GM18909 (cell line): ENCODE results near the gene BMPER.

Source experiments
- ATAC-seq: cut with Tn5 transposase; IDR thresholded peaks from one replicate; pipeline ENCODE4 v1.9.1; 2021; ENCODE audit warnings: mild to moderate bottlenecking; ENCODE audit not compliant: unreplicated experiment, poor library complexity

The BMPER gene

DNA sequence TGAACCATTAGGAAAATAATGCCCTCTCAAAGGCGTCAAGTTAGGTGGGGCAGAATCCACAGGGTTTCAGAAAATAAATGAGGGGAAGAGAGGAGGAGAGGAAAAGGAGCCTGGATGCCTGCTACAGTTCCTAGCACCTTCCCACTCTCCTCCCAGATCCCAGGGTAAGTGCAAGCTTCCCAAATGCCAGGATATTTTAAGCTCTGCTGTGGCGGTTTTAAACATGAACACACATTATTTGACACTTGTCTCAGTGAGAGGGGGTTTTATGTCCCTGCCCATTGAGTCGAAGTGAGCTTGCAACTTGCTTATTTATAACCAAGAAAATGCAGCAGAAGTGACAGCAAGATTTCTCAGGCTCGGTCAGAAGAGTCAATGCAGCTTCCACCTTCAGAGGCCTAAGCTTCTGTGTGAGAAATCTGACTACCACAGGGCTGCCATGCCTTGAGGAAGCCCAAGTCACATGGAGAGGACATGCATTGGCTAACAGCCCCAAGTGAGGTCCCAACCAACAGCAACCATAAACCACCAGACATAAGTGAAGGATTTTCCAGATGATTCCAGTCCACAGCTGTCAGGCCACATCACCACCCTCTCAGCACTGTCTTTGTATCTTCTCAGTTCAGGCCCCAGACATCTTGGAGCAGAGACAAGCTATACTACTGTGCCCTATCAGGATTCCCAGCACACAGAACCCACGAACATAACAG lies 17.9 kb upstream of the BMPER start:
- ATAC-seq, result no peak

DNA sequence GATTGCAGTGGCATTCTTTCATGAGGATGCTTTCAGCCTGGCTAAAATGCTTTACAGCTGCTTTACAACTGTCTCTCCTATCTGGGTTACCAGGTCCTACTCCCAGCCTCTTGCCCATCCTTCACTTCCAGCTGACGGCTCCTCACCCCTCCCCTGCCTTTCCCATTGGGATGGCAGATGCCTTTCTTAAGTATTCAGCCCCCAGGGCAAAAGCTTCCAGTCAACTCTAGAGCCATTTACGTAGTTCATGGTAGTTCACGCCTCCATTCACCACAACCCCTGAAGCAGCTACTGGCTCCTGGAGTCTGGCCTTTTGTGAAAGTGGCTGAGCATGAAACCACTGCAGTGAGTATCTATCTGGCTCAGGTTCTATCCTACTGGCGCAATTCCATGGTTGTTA lies 17.2 kb upstream of the BMPER start:
- no peak for ATAC-seq

DNA sequence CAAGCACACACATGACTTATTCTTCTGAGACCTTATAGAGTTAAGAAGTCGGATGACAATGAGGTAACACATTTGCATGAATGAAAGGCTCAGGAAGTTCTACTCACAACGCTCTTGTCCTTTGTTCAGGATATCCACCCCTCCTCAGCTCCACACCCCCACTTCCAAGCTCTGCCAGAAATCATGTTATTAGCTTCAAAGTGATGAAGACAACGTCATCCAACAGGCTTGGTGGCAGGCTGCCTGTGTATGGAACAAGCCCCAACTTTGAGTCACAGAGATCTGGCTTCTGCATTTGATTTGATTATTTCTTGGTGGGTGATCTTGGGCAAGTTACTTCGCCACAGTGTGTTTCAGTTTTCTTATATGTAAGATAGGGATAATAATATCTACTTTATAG lies 12.4 kb upstream of the BMPER start:
- ATAC-seq, result no peak

DNA sequence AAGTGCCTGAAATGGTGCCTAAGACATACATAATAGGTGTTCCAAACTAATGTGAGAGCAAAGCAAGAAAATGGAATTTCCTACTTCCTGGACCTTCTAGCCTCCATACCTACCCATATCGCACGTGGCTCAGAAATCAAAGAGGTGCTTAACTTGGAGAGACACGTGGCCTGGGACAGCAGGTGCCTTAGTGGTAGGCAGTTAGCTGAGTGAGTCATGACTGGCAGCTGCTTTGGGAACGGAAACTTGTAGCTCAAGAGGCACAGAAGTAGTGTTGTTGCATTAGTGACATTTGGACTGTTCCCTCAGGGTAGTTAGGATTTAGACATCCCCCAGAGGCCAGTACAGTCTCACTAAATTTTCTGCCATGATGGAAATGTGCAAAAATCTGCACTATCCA lies 12.0 kb upstream of the BMPER start:
- no peak for ATAC-seq

DNA sequence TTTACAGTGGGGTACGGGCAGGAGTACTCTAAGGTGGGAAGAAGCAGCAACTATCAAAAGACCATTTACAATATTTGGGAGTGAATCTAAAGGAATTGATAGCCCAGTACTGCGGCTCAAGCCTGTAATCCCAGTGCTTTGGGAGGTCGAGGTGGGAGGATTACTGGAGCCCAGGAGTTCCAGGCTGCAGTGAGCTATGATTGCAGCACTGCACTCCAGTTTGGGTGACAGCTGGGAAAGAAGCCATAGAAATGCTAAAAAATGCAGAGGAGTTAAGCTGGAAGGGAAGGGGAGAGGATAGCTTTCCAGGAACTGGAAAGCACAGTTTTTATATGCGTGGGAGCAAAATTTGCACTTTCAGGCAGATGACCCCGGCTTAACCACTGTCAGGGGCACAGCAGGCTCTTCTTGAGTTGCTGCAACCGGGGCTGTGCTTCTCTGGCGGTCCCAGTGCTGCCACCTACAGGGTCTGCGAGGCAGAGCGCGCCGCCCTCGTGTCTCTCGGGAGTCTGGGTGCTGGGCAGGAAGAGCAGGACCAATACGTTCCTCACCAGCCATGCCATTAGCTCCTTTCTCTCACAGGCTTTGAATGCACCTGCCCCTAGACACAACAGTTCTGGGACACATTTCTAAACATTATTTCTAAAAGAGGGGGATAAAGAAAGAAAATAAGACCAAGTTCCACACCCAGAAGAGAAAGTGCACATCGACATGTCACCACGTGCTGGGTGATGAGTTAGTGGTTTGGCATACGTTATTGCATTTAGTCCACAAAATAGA lies 10.1 kb upstream of the BMPER start:
- ATAC-seq, result peak; percentile 98

DNA sequence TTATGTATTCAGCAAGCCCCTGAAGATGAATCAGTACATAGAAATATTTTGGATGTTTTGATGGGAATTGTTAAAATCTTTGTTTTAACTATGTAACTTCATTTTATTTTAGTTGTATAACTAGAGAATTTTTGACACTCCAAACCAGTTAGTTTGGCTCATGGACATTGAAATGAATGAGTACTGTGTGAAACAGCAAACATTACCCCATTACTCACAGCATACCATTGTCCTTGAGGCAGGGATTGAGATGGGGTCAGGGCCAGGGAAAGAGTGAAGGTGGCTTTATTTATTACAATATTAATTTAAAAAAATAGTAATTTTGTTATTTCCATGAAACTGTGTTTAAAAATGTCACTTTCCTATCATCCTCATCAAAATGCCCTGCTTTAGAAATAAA lies 4.8 kb upstream of the BMPER start:
- ATAC-seq, result no peak

DNA sequence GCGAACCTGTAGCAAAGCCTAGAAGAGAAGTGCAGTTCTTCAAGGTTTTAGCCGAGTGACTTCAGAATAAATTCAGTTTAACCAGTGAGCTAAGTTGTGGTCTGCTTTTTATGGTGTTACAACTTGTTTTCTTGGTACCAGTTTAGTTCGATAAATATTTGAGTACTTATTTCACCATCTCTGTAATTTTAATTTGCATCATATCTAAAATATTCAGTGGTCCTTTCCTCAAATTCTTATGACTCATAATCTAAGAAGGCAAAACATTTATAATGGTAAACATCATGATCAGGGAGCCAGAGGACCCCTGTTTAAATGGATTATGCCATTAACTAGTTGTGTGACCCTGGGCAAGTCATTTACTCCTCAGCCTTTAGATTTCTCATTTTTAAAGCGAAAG lies 4.1 kb upstream of the BMPER start:
- ATAC-seq, result no peak

DNA sequence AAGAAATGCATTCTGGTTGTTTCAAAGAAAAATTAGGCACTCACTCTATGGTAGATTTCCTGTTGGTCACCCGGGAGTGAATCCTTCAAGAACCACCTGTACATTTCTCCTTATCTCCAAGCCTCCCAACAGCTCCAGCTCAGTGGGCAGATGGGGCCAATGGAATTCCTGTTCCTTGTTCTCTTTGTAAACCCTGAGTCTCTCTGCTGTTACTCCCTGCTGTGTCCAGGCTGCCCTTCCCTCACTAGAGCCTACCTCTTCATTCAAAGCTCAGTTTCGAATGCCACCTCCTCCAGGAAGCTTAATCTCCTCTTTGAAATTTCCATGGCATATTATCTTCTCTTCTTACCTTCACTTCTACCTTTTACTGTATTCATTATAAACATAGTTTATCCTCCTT lies 3.5 kb upstream of the BMPER start:
- ATAC-seq, result no peak

DNA sequence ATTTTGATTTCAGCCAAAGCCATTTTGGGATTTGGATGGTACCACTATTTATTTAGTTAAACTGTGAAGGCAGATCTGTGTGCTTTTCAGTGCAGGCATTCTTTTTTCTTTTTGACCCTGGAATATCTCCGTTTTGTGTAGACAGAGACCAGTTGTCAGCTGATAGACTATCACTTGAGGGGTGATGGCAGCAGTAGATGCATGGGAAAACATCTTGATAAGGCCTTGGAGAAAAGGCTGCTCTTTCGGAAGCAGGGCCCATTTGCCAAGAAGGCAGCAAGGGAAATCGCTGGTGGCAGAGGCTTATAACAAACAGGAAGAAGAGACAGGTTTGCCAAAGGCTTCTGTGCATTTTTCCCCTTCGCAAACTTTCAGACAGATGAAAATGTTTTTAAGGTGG lies 2.6 kb upstream of the BMPER start:
- ATAC-seq, result no peak

DNA sequence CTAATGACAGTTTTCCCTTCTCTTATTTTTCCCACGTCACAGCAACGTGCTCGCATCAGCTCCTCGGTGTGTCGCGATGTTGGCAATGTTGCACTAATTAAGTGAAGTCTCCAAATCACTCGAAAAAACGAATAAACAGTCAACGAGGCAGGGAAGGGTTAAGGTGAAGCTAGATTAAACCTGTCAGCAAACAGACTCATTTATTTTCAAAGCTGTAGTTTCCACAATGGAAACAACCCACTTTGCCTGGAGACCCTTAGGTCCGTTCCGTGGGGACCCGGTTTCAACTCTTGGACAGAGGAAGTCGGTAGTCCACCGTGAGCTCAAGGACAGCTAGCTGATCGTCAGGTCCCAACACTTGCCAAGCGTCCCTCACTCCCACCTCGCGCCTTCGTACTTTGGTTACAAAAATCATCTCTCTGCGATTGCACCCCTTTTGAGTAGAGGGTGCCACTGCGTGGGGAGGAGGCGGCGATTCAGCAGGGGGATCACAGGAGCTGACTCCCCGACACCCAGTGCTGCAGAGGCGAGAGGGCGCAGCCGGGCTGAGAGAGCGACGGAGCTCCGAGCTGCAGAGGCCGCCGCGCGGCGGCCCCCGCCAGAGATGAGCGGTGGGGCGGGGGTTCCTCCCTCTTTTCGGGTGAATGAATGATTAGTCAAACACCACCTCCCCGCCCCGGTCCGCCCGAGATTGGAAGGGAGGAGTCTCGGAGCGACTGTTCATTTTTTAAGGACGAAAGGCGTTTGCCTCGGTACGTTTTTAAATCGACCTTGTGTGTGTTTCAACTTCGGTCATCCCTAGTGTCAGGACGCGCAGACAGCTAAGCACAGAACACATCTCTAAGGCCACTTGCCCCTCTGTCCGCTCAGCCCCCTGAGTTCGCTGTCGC lies 1.3 kb upstream of the BMPER start:
- ATAC-seq, result peak; percentile 40

DNA sequence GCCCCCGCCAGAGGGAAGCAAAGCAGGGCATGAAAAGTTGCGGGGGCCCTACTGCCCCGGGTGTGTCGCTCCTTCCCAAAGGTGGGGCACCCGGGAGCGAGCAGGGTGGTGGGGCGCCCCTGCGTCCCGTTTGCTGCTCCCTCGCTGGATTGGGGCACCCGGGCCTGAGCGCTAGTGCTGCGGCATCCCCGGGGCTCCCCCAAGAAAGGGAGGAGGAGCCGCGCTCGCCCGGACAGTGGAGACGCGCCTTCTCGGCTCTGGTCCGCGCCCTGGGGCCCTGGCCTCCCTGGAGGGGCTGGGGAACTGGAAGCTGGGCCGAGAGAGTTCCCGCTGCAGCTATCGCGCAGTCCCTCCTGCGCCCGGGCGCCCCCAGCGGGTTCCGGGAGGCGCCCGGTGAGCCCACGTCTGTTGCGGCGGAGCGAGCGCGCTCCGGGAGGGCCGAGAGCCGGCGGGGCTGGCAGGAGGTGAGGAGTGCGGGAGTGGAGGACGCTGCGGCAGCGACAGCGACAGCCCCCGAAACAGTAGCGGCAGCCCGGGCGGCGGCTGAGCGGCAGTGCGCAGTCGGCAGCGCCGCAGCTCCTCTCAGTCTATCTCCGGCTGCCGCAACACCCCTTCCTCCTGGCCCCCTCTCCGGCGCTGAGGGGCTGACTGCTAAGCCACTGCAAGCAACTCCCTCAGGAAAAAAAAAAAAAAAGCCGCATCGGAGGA lies 504 bp upstream of the BMPER start:
- peak; percentile 49 for ATAC-seq

DNA sequence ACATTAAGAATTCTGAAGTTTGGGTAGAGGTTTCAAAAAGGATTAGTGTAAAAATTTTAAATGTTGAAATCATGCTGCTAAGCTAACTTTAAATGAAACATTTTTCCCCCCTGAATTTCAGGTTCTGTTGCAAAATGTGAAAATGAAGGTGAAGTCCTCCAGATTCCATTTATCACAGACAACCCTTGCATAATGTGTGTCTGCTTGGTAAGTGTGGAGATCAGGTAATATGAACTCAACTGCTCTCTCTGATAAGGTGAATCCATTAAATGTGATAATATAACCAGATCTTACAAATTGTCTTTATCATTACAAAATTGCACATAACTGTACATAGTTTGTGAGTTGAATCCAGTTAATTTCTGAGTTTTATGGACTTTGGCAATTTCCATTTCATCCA lies 1.4 kb downstream of the BMPER start:
- ATAC-seq, result no peak

DNA sequence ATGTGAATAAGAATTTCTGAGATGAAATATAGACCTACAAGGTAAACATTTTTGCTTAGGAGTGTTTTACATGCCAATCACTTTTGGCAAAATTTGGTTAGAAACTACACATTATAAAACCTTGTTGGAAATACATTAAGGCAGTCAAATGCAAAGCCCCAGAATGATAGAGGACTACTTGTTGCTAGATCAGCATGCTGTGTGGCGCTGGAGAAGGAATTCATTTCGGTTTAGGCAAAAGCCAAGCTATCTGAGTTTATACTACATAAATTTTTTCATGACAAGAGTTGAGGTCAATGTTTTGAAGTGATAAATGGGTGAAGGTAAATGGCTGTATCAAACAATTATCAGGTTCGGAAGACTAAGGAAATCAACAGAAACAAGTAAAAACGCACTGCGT lies 2.3 kb downstream of the BMPER start:
- ATAC-seq, result no peak

DNA sequence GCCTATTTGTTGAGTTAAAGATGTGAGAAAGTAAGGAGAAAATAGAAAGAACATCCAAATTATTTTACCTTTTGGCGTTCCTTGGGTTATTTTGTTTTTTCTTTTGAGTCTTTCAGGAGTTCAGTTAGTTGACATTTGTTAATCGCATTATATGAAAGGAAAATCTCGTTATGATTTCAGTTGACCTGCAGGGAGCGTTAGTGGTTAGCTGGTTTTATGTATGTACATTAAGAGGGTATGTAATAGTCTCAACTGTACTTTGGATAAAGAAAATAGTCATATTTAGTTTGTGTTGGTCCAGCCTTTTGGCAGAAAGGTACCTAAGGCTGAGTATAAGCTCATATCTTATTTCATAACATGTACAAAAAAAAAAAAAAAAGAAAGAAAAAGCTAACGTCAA lies 4.0 kb downstream of the BMPER start:
- ATAC-seq, result no peak

DNA sequence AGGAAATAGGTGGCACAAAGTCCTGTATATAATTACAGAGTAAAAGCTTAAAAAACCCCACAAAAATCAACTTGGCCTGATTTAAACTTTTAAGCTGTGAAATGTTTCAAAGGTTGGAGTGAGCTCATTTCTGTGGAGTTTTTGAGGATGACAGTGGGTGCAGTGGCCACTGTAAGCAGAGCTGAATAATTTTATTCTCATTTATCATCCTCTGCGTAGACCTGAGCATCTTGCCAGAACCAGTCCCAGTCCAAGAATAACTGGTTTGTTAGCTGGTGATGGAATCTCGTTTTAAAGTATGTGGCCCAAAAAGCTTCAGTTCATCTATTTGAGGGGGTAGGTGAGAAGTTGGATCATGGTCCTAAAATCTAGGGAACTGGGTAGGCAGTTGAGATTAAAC lies 4.4 kb downstream of the BMPER start:
- no peak for ATAC-seq

DNA sequence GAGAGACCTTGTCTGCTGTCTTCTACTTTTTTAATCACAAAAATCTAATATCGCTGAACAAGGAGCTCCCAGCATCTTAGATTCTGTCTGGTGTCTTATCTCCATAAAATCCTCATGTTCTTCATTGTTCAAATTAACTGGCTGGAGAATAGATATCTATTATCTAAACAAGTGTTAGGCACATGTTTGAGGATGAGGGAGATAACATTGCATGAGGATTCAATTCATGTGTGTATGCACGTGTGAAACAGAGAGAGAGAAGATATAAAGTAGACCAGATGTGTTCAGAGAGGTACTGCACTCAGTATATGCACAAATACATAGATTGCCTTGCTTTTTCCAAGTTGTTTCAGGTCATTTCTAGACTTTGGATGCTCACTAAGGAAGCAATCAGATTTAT lies 5.4 kb downstream of the BMPER start:
- ATAC-seq, result no peak

DNA sequence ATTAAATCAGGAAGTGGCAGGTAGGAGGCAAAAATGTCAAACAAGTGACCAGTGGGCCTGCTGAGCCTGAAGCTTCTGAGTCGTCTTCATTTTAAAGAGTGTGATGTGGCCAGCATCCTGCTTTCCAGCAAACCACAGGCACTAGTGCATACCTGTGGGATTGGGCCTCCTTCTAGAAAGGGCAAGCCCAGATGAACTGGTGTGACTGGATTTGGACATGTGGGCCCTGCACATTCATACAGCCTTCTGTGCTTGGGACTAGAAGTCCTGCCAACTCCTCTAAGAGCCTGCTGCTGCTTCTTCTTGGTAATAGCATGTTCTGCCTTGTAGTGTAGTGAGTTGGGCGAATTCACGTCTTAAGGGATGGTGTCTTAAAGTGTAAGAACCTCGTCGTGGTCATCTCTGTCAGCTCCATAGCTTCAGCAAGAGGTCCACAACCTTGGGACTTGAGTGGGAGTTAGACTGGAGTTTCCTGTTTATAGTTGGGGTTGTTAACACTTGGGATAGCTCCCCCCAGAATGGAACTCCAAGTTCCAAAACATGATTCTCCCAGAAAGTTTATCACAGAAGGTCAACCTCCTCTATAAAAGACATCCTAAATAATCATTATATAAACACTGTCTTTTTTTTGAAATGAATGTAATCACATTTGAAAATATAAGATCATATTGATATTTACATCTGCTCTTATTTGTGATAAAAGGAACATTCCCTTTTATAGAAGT lies 11.2 kb downstream of the BMPER start:
- no peak for ATAC-seq

DNA sequence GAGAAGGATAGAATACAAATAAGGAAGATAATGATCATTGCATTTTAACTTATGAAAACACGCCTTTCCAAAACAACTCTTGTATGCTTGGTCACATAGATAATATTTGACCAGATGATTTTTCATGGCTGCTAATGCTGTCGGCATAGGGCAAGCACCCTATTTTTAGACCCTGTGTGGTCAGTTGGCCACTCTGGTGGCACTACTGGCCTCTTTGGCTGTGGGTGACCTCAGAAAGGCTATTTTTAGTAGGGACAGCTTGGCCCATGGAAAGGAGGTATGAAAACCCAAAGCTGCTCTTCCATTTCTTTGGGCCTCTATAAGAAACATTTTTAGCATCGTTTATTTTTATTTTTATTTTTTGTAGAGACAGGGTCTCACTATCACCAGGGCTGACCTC lies 12.3 kb downstream of the BMPER start:
- no peak for ATAC-seq

DNA sequence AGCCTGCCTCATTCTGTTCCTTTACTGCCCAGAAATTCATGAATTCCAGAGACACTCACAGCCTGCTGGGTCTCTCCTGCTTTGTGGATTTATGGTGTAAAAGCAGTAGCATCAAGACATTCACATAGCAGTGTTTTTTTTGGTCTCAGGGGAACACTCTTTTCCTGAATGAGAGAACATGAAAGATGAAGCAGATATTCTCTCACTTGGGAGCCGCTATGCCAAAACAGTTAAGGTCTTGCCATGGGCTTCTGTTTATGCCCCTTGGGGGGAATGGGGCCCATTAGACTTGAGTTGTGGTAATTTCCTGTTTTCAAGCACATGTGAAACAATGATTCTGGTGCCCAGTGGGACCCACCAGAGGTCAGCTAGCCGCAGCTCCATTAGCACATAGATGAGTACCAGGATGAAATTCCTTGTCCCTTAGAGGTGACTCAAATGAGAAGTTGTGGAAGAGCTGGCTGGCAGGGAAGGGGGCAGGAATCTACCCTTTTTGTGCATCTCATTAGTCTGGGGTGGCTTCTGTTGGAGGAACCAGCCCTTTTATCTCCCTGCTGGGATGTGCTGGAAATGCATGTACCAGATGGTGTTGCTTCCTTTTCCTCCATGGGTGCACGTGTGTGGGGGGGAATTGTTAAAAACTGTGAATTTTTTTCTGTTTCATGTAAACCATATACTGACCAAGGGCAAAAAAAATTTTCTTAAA lies 13.3 kb downstream of the BMPER start:
- no peak for ATAC-seq
